GM18505 (cell line): ENCODE results near the gene RRP1.

Experiments
- ATAC-seq: cut with Tn5 transposase; IDR thresholded peaks from one replicate; pipeline ENCODE4 v1.9.1; 2021; ENCODE audit not compliant: unreplicated experiment
- POLR2A ChIP-seq: IDR thresholded peaks from 4 replicates; pipeline ENCODE4 v1.6.1; 2011; ENCODE audit warnings: borderline replicate concordance; ENCODE audit not compliant: insufficient read depth, insufficient read length; ENCODE audit errors: extremely low read depth

The RRP1 gene

DNA sequence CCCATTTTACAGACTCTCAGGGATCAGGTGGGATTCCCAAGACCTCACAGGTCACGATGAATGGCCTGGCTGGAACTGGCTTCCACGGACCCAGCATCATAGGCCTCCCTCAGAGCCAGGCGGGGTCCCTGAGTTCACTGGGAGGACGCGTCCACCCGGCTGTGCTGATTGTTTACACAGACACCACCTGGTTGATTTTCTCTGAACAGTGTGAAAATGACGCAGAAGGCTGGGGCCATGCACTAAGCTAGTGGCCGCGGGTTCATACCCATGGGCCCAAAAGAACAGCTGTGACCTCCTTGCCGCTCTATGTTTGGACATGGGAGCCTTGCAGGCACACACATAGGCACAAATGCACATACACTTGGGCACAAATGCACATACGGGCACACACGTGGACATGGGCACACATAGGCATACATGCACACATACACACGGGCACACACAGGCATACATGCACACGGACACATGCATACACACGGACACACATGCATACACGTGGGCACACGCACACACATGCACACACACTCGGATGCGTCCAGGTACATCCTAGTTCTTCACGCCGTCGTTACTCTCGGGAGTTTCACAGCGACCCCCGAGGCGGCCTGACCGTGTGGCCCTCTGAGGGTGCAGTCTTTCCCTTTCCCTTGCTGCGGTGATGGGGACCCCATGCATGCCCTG lies 36.5 kb upstream of the RRP1 start:
- no peak for TF ChIP-seq POLR2A
- ATAC-seq, result no peak

DNA sequence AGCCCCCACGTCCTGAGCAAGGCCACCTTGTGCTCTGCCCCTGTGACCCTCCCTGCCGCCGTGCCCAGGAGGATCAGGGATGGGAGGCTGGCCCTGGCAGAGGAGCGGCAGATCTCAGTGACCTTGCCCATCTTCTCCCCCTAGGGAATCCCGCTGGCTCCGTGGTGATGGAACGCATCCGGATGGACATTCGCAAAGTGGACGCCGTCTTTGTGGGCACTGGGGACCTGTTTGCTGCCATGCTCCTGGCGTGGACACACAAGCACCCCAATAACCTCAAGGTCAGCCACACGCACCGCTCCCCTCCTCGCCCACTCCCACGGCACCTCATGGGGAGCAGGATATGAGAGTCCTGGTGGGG lies 36.0 kb upstream of the RRP1 start:
- ATAC-seq, result no peak
- TF ChIP-seq POLR2A, result no peak

DNA sequence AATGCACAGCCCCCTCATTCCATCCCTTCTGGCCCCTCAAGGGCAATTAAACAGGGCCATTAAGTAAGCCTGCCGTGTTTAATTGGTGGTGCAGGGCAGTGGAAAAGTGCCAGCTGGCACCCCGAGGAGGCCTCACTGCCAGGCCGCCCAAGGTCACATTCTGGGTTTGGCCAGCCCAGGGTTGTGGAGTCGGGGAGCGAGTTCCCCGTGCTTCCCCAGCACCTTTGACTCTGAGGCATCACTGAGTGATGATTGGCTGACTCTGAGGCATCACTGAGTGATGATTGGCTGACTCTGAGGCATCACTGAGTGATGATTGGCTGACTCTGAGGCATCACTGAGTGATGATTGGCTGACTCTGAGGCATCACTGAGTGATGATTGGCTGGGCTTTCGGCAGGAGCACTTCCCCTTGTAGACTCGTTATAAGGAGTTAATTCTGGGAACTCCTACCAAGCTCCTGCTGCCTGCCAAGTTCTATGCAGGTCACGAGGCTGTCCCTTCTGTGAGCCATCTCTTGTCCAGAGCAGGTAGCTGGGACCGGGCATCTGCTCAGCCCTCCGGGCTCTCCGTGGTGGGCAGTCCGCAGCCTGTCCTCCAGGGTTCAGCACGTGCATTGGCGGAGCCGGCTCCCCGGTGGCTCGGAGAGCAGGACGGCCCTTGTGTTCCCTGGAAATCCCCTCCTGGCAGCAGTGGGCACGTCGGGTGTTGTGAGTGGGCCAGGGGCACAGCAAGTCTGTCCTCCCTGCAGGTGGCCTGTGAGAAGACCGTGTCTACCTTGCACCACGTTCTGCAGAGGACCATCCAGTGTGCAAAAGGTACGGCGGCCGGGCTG lies 34.2 kb upstream of the RRP1 start:
- no peak for ATAC-seq
- TF ChIP-seq POLR2A, result no peak

DNA sequence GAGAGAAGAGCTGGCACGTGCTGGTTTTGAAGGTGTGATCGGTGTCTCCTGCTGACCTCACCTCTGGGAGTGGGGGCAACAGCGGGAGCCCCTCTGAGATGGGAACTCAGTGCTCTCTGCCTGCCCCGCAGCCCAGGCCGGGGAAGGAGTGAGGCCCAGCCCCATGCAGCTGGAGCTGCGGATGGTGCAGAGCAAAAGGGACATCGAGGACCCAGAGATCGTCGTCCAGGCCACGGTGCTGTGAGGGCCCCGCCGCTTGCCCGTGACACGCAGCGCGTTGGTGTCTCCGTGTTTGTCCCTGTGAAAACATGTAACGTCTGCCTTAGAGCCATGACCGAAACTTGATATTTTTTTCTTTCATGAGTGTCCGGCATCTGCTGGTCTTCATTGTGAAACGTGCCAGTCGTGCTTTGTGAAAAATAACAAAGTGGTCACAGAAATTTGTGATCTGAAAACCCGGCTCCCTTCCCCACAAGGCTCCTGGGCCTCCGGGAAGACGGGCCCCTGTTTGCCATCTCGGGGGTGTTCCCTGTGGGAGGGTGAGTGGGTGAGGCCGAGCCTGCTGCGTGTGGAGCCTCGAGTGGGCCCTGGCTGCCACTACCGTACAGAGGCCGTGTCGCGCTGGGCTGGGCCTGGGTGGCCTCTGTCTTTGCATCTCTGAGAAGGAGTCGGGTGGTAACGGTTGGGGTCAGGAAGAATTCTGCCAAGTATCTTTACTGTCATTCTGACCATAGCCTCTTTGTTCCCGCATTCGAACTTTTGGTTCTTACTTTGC lies 33.4 kb upstream of the RRP1 start:
- no peak for ATAC-seq
- no peak for TF ChIP-seq POLR2A

DNA sequence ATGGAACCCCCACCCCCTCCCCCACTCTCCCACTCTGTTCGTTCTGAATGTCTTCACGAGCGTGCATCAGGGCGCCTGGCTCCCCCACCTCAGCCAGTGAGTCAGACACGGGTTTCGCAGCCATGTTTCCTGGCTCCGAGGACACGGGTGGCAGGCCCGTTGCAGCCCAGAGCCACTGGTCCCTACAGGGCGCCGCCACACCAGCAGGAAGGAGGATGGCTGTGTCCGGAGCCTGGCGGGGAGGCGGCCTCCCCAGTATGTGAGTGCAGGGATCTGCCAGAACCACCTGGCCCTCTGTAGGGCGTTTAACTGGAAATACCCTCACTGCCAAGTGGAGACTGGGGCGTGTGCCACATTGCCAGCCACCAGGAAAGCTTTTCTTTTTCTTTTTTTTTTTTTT lies 31.8 kb upstream of the RRP1 start:
- TF ChIP-seq POLR2A, result no peak
- ATAC-seq, result no peak

DNA sequence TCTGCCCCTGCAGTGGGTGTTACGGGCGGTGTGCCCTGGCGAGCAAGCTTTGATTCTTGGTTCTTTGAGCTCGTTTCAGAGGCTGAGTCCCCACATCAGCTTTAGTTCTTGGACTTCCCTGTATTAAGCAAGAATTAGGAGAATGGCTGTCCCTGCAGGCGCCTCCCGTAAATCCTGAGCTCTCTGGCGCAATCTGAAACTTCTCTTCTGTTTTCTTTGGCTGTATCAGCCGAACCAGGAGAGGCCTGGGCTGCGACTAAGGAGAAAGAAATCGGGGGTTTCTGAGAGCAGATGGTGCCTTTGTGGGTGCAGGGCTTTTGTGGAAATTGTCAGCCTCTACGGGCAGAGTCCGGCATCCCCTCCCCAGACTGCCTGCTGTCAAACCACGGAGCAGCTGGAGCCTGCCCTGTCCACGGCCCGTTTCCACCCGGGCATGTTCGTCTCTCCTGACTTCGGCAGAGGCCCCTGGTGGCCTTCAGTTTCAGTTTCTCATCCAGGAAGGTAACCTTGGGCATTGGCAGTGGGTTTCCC lies 31.2 kb upstream of the RRP1 start:
- TF ChIP-seq POLR2A, result no peak
- no peak for ATAC-seq

DNA sequence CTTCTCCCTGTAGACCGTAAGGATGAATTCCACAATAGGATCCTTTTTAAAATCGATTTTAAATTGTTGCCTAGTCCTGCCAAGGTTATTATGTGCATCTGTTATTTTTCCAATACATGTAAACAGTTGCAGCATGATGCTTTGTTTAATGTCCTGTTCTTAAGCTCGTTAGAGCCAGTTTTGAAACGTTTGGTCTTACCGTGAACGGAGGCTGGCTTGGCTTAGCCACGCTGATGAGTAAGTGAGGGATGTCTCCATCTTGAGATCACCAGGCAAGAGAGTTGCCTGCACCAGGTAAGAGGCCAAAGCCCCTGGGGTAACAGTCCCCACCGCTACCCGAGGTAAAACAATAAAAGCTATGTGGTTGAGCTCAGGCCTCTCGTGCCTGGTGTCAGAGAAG lies 30.6 kb upstream of the RRP1 start:
- no peak for ATAC-seq
- TF ChIP-seq POLR2A, result no peak

DNA sequence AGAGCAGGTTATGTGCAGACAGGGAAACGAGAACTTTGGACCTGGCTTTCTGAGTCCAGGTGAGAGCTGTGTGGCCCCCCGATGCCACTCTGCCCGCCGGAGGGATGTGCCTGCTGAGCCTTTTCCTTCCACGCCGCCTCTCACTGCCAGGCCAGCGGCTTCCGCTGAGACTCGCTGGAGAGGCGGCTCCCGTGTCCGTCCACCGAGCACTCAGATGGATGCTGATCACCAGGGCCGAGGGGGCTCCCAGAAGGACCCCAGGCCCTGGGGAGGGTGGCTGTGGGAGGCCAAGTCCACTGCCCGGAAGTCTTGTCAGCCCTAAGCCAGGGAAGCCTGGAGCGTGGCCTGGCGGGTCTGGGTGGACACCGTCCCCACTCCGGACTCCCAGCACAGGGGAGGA lies 29.7 kb upstream of the RRP1 start:
- no peak for ATAC-seq

DNA sequence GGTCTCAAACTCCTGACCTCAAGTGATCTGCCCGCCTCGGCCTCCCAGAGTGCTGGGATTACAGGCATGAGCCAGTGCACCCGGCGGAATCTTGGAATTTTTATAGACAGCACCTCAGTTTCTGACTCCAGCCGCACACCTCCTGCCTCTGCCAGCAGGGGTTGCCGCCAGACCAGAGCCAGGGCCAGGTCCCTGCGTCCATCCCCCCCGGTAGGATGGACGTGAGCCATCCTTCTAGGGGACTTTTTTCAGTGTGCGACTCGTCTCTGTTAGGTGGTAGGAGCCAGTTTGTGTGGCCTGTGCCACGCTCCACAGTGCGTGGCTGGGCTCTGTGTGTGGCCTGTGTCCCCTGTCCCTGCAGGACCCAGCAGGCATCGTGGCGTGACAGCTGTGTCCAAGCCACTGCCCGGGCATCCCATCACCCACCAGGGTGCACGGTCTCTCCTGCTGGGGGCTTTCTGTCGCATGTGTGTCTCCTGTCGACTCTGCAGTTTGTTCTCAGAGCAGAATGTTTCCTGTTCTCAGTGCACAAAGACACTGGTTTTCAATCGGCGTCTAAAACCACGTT lies 28.9 kb upstream of the RRP1 start:
- TF ChIP-seq POLR2A, result no peak
- ATAC-seq, result no peak

More for the DNA sequence above, 29.7 kb upstream of the RRP1 start:
- TF ChIP-seq POLR2A, result no peak

DNA sequence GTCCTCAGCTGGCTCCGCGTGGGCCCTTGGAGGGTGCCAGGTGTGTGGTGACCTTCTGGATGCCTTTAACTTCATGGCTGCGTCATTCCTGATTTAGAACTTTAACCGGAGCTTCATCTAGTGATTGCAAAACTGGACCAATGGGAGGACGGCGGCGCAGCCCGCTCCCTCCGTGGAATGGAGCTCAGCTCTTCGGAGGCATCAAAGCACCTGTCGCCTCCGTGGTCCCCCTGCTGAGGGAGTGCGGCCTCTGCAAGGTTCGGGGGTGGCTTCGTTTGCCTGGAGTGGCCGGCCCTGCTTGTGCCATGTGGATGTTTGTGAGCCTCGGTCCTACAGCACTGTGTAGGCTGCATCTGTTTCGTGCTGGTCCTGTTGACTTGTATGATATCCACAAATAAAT lies 27.5 kb upstream of the RRP1 start:
- ATAC-seq, result no peak
- no peak for TF ChIP-seq POLR2A

DNA sequence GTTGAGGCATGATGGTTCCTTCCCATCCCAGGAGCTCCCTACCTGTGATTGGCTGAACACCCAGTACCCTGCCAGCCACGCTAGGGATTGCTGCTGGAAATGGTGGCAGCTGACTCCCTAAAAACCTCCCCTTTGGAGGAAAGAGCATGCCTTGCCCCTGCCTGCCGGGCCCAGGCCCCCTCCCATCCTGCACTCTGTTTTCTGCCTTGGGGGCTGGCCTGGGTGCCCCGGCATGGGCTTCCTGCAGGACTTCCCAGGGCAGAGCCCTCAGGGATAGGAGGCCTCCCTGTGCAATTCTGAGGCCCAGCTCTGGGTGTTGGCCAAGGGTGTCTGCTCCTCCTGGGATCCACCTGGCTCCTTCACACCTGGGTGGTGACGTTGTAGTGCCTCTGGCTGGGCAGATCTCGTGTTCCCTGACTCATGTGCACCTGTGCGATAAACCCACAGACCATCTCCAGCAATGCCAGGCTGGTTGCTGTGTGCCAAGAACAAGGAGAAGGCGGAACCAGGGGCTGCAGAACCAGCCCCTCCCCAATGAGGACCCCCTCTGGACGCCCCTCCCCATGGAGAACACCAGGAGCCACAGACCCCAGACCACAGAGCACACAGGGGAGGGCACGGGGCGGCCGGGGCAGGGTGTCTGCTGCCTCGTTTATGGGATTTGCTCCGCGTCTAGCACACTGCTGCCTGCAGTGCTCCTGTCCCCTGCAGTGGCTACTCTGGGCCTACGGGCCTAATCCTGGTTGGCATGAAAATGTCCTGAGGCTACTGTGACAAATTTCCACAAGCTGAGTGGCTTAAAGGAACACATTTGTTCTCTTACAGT lies 26.9 kb upstream of the RRP1 start:
- ATAC-seq, result no peak
- no peak for TF ChIP-seq POLR2A

DNA sequence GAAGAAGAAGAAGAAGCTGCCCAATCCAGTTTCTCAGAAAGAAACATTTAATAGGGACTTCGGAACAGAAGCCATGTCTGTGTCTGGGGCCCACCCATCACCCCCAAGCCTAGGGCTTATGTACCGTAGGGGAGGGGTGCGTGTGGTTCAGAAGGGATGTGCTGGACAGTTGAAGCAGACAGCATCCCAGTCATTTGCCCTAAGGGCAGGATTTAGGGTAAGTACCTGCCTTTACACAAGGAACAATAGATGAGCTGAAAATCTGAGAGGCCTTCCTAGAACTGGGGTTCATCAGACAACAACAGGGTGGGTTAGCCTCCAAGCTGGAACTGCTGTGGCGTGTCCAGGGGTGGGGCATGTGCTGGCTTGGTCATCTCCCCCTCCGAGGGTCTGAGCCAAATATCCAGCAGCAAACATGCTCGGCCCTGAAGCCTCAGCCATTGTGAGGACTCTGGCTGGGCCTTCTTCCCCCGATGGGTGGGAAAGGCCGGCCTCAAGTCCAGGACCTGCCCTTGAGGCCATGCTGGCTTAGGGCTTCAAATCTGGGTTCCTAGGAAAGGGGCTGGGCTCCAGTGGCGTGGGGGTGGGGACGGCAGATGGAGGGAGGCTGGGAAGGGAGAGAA lies 25.4 kb upstream of the RRP1 start:
- ATAC-seq, result no peak
- no peak for TF ChIP-seq POLR2A
